OCI-LY7 (cell line): ENCODE measurements around the gene KRT39.
"Not testable (repeated sequence)": the region's sequence is repeated elsewhere in the genome, so short reads cannot be mapped to it uniquely, and the experiment has no call there.

Experiments used
- CTCF ChIP-seq: fragments of 200-600 bp; sonication (generic); conservative IDR thresholded peaks from 2 replicates; pipeline ENCODE4 v1.5.1; 2014; ENCODE audit warnings: mild to moderate bottlenecking, antibody characterized with exemption, low read length, moderate library complexity, mixed read lengths
- EZH2phosphoT487 ChIP-seq: fragments of 200-600 bp; sonication (generic); IDR thresholded peaks from 2 replicates; pipeline ENCODE4 v1.6.1; 2018; ENCODE audit warnings: low read depth, borderline replicate concordance, mild to moderate bottlenecking, mixed run types, antibody characterized with exemption, low read length, moderate library complexity, mixed read lengths

GRCh38 chr17:40999563-40999962 is 32.8 kb upstream of the KRT39 start, which contains the start of gene KRTAP3-2:
- not testable (repeated sequence) for TF ChIP-seq CTCF, EZH2phosphoT487
